GM12878 (cell line): ENCODE measurements around the gene HERC6. TPM values are rescaled to one million over a fixed set of nuclear protein-coding genes. Genes with fewer than 3 reads are reported as not detected.

Experiments used
- CUX1 ChIP-seq: IDR thresholded peaks from 2 replicates; pipeline ENCODE4 v1.6.1; 2012; ENCODE audit warnings: improper control_type of control experiment, low read depth, low read length; ENCODE audit not compliant: insufficient replicate concordance
- MTA3 ChIP-seq: IDR thresholded peaks from 2 replicates; pipeline ENCODE4 v1.6.1; 2012; ENCODE audit warnings: low read length, inconsistent platforms, borderline replicate concordance
- NRF1 ChIP-seq: conservative IDR thresholded peaks from 2 replicates; pipeline ENCODE4 v1.6.1; 2011; ENCODE audit warnings: mild to moderate bottlenecking, low read depth, low read length, improper control_type of control experiment
- SREBF1 ChIP-seq: IDR thresholded peaks from 2 replicates; pipeline ENCODE4 v1.6.1; 2012; ENCODE audit warnings: mild to moderate bottlenecking, low read length
- ZSCAN29 ChIP-seq: fragments of 450-650 bp; IDR thresholded peaks from 2 replicates; pipeline ENCODE4 v1.6.1; 2017; ENCODE audit warnings: mild to moderate bottlenecking, moderate library complexity
- polyA plus RNA-seq, 11 experiments: library from polyadenylated mRNA; depleted of rRNA in 4 of 11; unstranded in 6 of 11; stranded (reverse) in 5 of 11; fragments of >200 nt; fragmentation: Nextera tagmentation in 4 of 11; fragmentation: Illumina TruSeq in 1 of 11; extraction: Ambion mirVana in 4 of 11; extraction: Trizol in 1 of 11; gene quantifications; 1 replicate in 1 of 11; 2 replicates in 10 of 11; pipeline versions ENCODE4 v1.2.1 to v1.2.3, GENCODE V29; 2011 to 2016; ENCODE audit warnings: inconsistent platforms in 2 of 11, missing spikeins in 2 of 11, low read depth in 1 of 11
- total RNA-seq, 4 experiments: library from RNA; depleted of rRNA in 3 of 4; stranded (reverse); fragments of >200 nt in 3 of 4; fragmentation: Illumina TruSeq in 1 of 4; extraction: Trizol in 1 of 4; gene quantifications; 2 replicates each; pipeline versions ENCODE4 v1.2.1 to v1.2.3, GENCODE V29; 2013 to 2021
- TF ChIP-seq, protein P1 (sequence below): fragments of 450-650 bp; conservative IDR thresholded peaks from 2 replicates; pipeline ENCODE4 v1.6.1; 2017; ENCODE audit warnings: mild to moderate bottlenecking, moderate library complexity

Gene HERC6
- total and polyA plus RNA-seq, 10 of the 15 experiments (the other 5 are each of a cell fraction or from before 2014, with no cell fraction given): 1.7 to 26.4 (median 5.9) TPM

DNA sequence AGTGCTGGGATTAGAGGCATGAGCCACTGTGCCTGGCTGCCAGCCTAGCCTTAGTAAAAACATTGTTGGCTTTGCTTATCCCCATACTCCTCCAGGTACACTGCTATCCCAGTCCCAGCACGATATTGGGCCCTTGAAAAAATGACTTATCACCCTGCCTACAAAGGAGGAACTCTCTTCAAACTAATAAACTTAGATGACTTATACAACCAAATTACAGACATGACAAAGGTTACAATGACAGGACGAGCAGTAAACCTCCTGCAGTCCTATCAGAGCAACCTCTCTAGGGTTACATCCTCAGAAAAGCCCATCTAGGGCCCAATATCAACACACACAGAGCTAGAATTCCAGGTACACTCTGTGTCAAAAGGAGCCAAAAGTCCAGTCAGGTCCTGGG, 72.6 kb downstream of the HERC6 start (continued):
- TF ChIP-seq MTA3: no peak
- TF ChIP-seq, protein P1, sequence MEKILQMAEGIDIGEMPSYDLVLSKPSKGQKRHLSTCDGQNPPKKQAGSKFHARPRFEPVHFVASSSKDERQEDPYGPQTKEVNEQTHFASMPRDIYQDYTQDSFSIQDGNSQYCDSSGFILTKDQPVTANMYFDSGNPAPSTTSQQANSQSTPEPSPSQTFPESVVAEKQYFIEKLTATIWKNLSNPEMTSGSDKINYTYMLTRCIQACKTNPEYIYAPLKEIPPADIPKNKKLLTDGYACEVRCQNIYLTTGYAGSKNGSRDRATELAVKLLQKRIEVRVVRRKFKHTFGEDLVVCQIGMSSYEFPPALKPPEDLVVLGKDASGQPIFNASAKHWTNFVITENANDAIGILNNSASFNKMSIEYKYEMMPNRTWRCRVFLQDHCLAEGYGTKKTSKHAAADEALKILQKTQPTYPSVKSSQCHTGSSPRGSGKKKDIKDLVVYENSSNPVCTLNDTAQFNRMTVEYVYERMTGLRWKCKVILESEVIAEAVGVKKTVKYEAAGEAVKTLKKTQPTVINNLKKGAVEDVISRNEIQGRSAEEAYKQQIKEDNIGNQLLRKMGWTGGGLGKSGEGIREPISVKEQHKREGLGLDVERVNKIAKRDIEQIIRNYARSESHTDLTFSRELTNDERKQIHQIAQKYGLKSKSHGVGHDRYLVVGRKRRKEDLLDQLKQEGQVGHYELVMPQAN: no peak
- no peak for TF ChIP-seq ZSCAN29
- no peak for TF ChIP-seq NRF1
- no peak for TF ChIP-seq CUX1
- no peak for TF ChIP-seq SREBF1
